Caki2 (cell line): ENCODE results near the gene GTF3C1. TPM values are rescaled to one million over a fixed set of nuclear protein-coding genes. Genes with fewer than 3 reads are reported as not detected.
"Not testable (repeated sequence)": the region's sequence is repeated elsewhere in the genome, so short reads cannot be mapped to it uniquely, and the experiment has no call there.

Experiments used
- DNase-seq: peaks from one replicate; pipeline ENCODE4 v3.0.0-alpha.2; 2015; ENCODE audit warnings: low read depth
- in situ Hi-C: cut with HindIII; loops from 2 replicates; pipeline ENCODE4 v1.10.0; 2016; ENCODE audit warnings: low sequenced_read_pairs, low pct_unique_long_range_greater_than_20kb, mixed read lengths
- total RNA-seq: library from RNA; depleted of rRNA; stranded (reverse); fragments of >200 nt; shearing (Covaris generic); gene quantifications from 2 replicates; pipeline ENCODE4 v1.2.3, GENCODE V29; 2014; ENCODE audit warnings: low replicate concordance

The GTF3C1 gene
- total RNA-seq, 1 experiment from 2014 or later: 65.3 TPM

GRCh38 chr16:27437946-27438345 is 111.8 kb downstream of the GTF3C1 start:
- no peak for DNase-seq
- in situ Hi-C loops: no loop called here

GRCh38 chr16:27436921-27437650 is 112.6 kb downstream of the GTF3C1 start:
- DNase-seq: no peak
- in situ Hi-C loops: no loop called here

DNA sequence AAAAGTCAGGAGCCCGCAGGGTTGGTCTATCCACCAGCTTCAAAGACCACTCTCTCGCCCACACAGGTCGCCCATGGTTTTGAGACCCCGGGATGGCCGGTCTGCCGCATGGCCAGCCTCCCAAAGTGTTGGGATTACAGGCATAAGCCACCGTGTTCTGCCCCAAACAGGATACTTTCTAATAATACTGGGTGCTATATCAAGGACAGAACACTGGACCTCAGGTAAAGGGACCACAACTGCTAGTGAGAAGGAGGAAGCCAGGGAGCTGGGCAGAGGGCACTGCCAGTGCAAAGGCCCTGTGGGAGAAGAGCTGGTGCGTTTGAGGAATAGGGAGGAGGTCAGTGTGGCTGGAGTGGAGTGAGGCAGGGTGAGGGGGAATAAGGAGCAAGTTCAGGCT is 113.6 kb downstream of the GTF3C1 start:
- DNase-seq: no peak
- in situ Hi-C loops: no loop called here

DNA sequence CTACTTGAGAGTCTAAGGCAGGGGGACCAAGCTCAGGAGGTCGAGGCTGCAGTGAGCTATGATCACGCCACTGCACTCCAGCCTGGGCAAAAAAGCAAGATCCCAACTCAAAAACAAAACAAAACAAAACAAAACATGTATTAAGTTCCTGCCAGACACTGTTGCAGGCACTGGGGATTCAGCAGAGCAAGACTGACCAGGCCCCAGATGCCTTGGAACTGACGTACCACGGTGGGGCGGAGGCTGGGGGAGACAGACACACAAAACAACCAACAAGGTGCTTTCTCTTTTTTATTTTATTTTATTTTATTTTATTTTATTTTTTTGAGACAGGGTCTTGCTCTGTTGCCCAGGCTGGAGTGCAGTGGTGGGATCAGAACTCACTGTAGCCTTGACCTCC is 114.6 kb downstream of the GTF3C1 start:
- in situ Hi-C loops, DNase-seq: not testable (repeated sequence)

- DNase-seq: no peak
- in situ Hi-C loops: no loop called here
Observed at GRCh38 chr16:27434141-27435051, 115.3 kb downstream of the GTF3C1 start.

GRCh38 chr16:27433636-27434035 is 116.1 kb downstream of the GTF3C1 start:
- in situ Hi-C loops: no loop called here
- no peak for DNase-seq

- in situ Hi-C loops, DNase-seq: not testable (repeated sequence)
Observed at GRCh38 chr16:27433191-27433590, 116.5 kb downstream of the GTF3C1 start.

- in situ Hi-C loops: no loop called here
- peak; percentile 82 for DNase-seq
Observed at GRCh38 chr16:27432558-27432957, 117.2 kb downstream of the GTF3C1 start.

DNA sequence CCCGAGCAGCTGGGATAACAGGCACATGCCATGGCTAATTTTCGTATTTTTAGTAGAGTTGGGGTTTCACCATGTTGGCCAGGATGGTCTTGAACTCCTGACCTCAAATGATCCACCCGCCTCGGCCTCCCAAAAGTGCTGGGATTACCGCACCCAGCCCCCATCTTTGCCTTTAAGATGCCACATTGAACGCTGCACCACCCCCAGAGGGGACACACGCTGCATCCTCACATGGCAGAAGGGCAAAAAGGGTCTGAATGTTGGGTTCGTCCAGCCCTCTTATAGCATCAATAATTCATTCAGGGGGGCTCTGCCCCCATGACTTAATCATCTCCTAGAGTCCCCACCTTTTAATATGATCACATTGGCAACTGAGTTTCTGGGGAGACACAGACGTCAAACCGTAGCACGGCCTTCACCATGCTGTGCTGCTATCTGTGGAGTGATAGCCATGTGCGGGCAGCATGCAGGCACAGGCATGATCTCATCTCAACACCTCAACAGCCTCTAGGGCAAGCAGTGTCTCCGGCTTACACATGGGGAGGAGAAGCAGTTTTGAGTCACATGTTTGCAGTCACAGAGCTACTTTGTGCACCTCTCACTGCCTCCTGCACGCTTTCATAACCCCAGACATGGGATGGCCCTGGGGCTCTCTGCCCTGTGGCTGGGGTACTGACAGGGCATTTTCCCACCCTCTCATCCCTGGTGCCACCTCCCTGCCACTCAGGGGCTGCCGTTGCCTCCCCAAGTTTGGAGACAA is 117.8 kb downstream of the GTF3C1 start:
- peak; percentile 50 for DNase-seq
- in situ Hi-C loops: no loop called here

DNA sequence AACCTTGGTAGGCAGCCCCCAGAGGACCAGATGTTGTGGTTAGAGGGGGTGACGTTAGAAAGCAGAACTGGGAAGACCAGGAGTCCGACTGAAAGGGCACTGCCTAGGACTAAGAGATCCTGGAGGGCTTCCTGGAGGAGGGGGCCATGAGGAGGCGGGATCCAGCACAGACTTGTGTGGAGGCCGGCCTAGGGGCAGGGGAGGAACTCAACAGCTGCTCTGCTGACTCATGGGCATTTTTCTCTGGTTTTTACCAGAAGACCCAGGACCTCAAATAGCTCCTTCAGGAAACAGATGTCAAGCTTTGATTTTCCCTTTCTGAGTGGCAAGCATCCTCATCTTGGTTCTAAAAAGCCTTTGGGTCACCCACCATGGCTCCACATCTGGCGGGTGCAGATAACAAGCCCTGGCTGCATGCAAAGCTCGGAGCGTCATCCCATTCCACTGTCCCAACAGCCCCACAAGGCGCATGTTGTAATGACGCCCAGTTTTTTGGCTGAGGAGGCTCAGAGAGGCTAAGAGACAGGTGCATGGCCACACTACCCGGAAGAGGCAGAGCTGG is 118.7 kb downstream of the GTF3C1 start:
- DNase-seq: no peak
- in situ Hi-C loops: no loop called here

- no peak for DNase-seq
- in situ Hi-C loops: no loop called here
Observed at GRCh38 chr16:27430512-27430911, 119.2 kb downstream of the GTF3C1 start.

- in situ Hi-C loops: no loop called here
- DNase-seq: no peak
Observed at GRCh38 chr16:27429981-27430441, 119.7 kb downstream of the GTF3C1 start.

DNA sequence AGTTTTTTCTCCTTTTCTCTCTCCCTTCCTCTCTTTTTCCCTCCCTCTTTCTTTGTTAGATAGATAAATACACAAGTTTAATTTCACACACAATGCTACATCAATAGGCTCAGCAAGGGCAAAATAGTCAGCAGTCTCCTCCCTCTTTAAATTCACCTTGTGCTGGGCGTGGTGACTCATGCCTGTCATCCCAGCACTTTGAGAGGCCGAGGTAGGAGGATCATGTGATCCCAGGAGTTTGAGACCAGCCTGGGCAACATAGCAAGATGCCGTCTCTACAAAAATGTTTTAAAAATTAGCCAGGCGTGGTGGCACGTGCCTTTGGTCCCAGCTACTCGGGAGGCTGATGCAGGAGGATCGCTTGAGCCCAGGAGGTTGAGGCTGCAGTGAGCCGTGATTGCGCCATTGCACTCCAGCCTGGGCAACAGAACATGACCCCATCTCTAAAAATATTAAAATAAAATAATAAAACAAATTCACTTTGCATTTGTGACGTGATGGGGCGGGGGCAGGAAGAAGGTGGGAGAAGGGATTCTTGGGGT is 120.3 kb downstream of the GTF3C1 start:
- no peak for DNase-seq
- in situ Hi-C loops: no loop called here

DNA sequence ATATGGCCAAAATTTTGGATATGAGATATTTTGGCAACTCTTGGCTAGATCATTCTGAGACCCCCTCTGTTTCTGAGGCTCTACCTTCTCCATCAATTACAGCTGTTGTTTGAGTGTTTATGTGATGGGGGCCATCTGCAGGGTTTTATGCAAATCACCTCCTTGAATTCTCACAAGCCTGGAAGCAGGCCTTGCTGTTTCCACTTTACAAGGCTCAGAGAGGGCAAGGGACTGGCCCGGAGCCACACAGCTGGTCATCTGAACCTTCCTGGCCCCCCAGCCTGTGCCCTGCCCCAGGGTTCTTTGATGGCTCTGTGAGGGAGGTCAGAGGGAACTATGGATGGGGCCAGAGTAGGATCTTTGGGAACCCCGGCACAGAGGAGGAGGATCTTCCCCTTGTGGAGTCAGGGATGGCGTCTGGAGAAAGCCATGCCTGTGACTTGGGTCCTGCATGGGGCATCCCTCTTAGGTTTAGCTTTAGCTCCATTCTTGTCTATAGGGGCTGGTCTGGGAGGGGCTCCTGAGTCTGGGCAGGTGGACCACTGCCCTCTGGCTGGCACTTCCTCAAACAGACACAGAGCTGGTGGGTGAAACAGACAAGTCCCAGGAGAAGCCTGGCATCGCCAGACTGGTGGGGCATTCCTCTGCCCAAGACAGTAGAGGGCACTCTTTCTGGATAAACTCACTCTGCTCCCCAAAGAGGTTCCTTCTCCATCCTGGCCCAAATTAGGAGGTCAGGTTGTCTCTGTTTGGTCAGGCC is 121.5 kb downstream of the GTF3C1 start:
- DNase-seq: no peak
- in situ Hi-C loops: no loop called here

GRCh38 chr16:27427538-27427937 is 122.2 kb downstream of the GTF3C1 start:
- DNase-seq: no peak
- in situ Hi-C loops: no loop called here

DNA sequence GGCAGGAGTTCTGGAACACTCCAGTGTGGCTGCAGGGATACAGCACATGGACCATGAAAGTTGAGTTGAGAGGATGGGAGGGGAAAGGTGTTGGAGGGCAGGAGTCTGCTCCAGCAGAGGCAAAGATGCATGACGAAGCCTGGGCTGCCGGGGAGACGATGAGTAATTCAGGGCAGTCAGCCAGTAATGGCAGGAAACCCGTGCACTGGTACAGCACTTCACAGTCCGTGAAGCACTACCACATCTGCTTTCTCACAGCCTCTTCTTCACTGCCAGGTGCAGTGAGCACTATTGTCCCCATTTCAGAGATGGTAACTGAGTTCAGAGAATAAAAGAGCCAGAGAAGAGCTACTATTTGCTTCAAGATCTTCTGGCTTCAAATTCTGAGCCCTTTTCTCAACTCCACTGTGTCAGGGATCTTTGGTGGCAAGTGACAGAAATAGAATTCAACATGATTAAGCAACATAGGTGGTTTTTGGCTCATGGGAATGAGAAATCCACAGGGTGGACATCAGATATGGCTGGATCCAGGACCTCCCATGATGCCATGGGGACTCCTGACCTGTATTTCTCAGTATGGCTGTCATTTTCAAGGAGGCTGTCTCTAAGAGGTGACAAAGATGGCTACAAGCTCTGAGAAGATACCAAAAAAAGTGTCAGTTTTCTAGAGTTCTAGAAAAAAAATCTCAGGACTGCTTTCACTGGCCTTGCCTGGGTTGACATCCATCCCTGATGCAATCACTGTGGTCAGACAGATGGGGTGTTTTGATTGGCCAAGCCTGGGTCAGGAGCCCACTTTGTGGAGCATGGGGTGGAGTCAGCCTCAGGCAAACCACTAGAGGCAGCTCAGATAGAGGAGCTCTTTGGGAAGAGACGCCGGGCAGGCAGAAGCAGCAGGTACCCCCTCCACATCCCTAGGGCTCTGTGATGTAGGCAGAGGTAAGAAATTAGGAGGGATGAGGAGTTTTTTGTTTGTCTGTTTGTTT is 123.0 kb downstream of the GTF3C1 start:
- in situ Hi-C loops: no loop called here
- DNase-seq: peak; percentile 82
